Camera-type eye (tissue), 1 donor: Measurements from ENCODE around the gene SELENOV. TPM values are rescaled to one million over a fixed set of nuclear protein-coding genes. Genes with fewer than 3 reads are reported as not detected.

Source experiments
- total RNA-seq: library from RNA; depleted of rRNA; stranded (reverse); fragments of >200 nt; gene quantifications from one replicate; pipeline ENCODE4 v1.2.3, GENCODE V29; 2014

The SELENOV gene, protein sequence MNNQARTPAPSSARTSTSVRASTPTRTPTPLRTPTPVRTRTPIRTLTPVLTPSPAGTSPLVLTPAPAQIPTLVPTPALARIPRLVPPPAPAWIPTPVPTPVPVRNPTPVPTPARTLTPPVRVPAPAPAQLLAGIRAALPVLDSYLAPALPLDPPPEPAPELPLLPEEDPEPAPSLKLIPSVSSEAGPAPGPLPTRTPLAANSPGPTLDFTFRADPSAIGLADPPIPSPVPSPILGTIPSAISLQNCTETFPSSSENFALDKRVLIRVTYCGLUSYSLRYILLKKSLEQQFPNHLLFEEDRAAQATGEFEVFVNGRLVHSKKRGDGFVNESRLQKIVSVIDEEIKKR
- total RNA-seq = 1.7 TPM

DNA sequence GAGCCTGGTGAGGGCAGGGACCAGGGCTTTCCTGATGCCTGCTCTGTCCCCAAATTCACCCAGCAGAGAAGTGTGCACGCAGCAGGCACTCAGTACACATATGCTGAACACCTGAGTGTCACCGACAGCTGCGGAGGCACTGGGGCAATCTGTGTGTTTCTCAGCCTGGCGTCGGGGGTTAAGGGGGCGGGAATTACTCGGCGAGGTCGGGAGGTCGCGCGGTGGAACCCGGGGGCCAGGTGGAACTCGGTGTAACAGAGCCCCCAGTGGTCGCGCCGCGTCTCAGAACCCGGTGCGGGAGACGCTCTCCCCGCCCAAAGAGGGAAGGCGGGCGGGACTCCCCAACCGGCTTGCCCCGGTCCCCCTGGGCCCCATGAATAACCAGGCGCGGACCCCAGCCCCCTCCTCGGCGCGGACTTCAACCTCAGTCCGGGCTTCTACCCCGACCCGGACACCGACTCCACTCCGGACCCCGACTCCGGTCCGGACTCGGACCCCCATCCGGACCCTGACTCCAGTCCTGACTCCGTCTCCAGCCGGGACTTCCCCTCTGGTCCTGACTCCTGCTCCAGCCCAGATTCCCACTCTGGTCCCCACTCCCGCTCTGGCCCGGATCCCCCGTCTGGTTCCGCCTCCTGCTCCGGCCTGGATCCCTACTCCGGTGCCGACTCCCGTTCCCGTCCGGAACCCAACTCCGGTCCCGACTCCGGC is at the start of gene SELENOV:
TSS of gene SELENOV (plus strand) at position 300 of the 711 bp plus-strand sequence. CDS start at position 374, 74 bp downstream.

DNA sequence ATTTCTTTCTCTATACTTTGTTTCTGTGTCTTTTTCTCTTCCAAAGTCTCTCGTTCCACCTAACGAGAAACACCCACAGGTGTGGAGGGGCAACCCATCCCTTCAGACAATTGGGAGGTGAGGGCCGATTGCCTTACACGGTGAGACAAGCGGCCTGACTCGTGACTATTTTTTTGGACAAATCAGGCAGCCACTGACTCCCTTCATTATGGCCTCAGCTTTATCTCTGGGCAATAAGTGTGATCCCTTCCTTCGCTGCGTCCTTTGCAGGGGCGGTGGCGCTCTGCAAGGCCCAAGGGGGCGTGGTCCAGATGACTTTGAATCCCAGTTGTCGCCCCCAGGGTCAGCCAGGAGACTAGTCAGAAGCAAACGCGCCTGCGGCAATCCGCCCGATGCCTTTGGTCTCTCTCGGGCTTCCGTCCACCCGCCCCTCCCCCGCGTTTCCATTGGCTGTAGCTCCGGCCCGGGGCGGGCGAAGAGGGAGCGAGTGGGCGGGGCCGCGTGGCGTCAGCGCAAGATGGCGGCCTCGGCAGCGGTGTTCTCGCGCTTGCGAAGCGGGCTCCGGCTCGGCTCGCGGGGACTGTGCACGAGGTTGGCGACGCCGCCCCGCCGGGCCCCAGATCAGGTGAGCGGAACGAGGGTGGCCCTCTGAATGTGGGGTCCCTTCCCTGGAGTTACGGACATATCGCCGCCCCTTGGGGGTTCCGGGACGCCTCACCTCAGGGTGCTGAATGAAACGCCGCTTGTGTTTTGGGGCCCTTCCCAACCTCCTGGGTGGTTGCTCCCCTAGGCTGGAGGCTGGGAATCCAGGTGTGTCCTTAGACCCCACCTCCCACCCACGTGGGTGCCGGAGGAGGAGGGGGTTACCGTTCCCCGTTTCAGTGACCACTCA is 34.4 kb upstream of the SELENOV start, which contains the start of gene TIMM50:
TSS of gene TIMM50 (plus strand) at position 502 of the 892 bp plus-strand sequence. CDS start at position 518, 16 bp downstream.

DNA sequence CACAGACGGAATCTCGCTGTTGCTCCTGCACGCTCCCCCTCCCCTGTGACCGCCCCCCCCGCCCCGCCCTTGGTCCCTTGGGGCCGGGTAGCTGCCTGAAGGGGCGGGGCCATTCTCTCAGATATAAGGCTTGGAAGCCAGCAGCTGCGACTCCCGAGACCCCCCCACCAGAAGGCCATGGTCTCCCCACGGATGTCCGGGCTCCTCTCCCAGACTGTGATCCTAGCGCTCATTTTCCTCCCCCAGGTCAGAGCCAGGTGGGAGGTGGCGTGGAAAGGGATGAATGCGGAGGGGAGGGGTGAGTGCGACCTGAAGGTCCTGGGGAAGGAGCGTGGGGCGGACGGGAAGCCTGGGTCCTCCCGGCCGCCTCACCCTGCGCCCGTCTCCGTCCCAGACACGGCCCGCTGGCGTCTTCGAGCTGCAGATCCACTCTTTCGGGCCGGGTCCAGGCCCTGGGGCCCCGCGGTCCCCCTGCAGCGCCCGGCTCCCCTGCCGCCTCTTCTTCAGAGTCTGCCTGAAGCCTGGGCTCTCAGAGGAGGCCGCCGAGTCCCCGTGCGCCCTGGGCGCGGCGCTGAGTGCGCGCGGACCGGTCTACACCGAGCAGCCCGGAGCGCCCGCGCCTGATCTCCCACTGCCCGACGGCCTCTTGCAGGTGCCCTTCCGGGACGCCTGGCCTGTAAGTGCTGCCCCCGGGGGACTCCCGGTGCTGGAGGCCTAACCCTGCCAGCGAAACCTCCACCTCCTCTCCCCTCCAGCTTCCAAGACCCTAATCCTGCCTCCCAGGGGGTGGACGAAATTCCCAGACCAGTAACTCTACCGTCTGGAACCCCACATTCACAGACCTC is 15.9 kb upstream of the SELENOV start, which contains the start of gene DLL3:
TSS of gene DLL3 (plus strand) at position 150 of the 845 bp plus-strand sequence. CDS start at position 178, 28 bp downstream.

DNA sequence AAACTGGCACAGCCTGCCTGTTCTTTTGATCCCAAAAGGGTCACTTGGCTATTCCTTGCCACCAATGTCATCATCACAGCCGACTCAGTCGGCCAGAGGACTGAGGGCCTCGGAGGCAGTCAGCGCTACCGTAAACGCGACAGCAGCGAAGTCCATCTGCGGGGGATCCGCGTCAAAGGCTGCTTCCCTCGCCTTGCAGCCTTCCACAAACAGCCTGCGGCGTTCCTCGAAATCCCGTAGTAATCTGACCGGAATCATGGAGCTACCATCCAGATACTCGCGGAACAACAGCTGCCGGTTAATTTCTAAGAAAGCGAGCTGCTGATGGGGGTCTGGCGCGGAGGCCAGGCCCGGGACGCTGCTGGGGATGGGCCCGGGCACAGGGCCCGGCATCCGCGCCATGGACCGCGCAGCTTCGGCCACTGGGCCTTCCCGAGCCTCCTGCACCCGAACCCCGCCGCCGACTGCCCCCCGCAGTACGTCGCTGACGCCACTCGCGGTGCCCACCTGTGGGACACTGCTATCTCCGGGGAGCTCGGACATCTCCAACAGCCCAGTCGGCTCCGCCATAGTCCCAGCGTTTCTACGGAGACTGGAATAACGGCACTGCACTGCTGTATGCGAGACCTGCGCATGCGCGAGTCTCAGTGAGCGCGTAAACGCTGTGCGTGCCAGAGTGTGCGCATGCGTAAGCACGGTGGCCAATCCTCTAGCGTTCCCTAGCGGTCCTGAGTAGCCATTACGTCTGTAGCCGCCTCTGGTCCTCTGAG is 17.5 kb downstream of the SELENOV start, which contains the start of gene EID2B:
TSS of gene EID2B (minus strand) at position 620 of the 770 bp plus-strand sequence. CDS start at position 570, 50 bp downstream.

DNA sequence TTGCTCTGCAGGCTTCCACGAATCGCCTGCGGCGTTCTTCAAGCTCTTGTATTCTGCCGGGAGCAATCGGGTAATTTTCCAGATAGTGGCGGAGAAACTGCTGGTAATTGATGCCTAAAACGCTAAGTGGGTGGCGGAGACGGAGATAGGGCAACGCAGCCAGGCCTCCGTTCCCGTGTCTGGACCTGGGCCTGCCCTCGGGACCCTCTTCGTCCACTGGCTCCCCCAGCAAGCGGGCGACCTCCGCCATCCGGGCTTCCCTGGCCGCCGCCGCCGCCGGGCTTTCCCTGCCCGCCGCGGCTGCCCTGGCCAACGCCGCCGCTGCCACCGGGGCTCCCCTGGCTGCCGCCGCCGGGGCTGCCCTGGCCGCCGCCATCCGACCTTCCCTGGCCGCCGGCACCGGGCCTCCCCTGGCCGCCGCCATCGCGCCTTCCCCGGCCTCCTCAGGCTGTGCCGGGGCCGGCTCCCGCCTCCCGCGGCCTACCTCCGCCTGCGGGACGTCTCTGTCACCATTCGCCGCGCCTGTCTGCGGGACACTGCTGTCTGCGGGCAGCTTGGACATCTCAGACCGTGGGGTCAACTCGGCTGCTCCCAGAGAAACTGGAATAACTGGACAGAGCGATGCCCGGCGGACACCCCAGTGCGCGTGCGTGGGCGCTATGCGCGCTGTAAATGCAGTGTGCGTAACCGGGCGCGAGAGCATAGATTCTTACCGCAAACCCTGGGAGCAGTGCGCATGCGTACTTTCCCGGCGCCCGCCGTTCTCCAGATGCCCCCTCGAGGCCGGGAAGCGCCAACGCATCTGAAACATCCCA is 24.8 kb downstream of the SELENOV start, which contains the start of gene EID2:
TSS of gene EID2 (minus strand) at position 644 of the 815 bp plus-strand sequence. CDS start at position 562, 82 bp downstream.

Other genes starting within 250 kb of the SELENOV start
- not detected for gene IFNL2, start 246.7 kb upstream of the SELENOV start, total RNA-seq
- not detected for gene IFNL1, start 218.7 kb upstream of the SELENOV start, total RNA-seq
- 20.6 TPM for gene LRFN1, start 194.3 kb upstream of the SELENOV start, total RNA-seq
- gene GMFG, start 179.1 kb upstream of the SELENOV start, total RNA-seq = 7.3 TPM
- gene SAMD4B, start 172.7 kb upstream of the SELENOV start, total RNA-seq = 81.2 TPM
- gene PAF1, start 124.0 kb upstream of the SELENOV start, total RNA-seq = 34.6 TPM
- gene MED29, start 123.8 kb upstream of the SELENOV start, total RNA-seq = 19.4 TPM
- 23.1 TPM for gene ZFP36, start 108.3 kb upstream of the SELENOV start, total RNA-seq
- gene PLEKHG2, start 102.5 kb upstream of the SELENOV start, total RNA-seq = 34.6 TPM
- 77.1 TPM for gene RPS16, start 79.2 kb upstream of the SELENOV start, total RNA-seq
- 76.5 TPM for gene SUPT5H, start 69.6 kb upstream of the SELENOV start, total RNA-seq
- 46.6 TPM for gene TIMM50, start 34.3 kb upstream of the SELENOV start, total RNA-seq
- 9.5 TPM for gene DLL3, start 16.2 kb upstream of the SELENOV start, total RNA-seq
- 14.8 TPM for gene EID2B, start 17.7 kb downstream of the SELENOV start, total RNA-seq
- gene EID2, start 25.0 kb downstream of the SELENOV start, total RNA-seq = 14.2 TPM
- not detected for gene LGALS13, start 87.4 kb downstream of the SELENOV start, total RNA-seq
- not detected for gene LGALS16, start 140.8 kb downstream of the SELENOV start, total RNA-seq
- gene LGALS14, start 189.3 kb downstream of the SELENOV start, total RNA-seq = not detected
- gene CLC, start 222.9 kb downstream of the SELENOV start, total RNA-seq = not detected